GM18526 (cell line): Measurements from ENCODE around the gene TUFM.

Experiments
- POLR2A ChIP-seq: IDR thresholded peaks from 3 replicates; pipeline ENCODE4 v1.6.1; 2011; ENCODE audit not compliant: insufficient read length; ENCODE audit errors: extremely low read depth

TUFM gene

GRCh38 chr16:28858421-28858820 is 12.3 kb upstream of the TUFM start:
- TF ChIP-seq POLR2A = no peak

GRCh38 chr16:28846933-28847273 is 755 bp upstream of the TUFM start:
- TF ChIP-seq POLR2A = no peak

- TF ChIP-seq POLR2A = no peak
Observed at GRCh38 chr16:28845761-28846079, 428 bp downstream of the TUFM start.

GRCh38 chr16:28845293-28845692 is 855 bp downstream of the TUFM start:
- TF ChIP-seq POLR2A = no peak

GRCh38 chr16:28844226-28844885 is 1.8 kb downstream of the TUFM start:
- TF ChIP-seq POLR2A = no peak

GRCh38 chr16:28843766-28844165 is 2.4 kb downstream of the TUFM start:
- TF ChIP-seq POLR2A = no peak

- no peak for TF ChIP-seq POLR2A
Observed at GRCh38 chr16:28842696-28843095, 3.5 kb downstream of the TUFM start.

GRCh38 chr16:28839899-28840298 is 6.2 kb downstream of the TUFM start:
- no peak for TF ChIP-seq POLR2A

- no peak for TF ChIP-seq POLR2A
Observed at GRCh38 chr16:28839004-28839639, 7.0 kb downstream of the TUFM start.

GRCh38 chr16:28838558-28838918 is 7.6 kb downstream of the TUFM start:
- no peak for TF ChIP-seq POLR2A

- no peak for TF ChIP-seq POLR2A
Observed at GRCh38 chr16:28837672-28838557, 8.2 kb downstream of the TUFM start.

- no peak for TF ChIP-seq POLR2A
Observed at GRCh38 chr16:28836761-28837064, 9.4 kb downstream of the TUFM start.

GRCh38 chr16:28835864-28836760 is 10.0 kb downstream of the TUFM start:
- no peak for TF ChIP-seq POLR2A

GRCh38 chr16:28834873-28835863 is 11.0 kb downstream of the TUFM start:
- TF ChIP-seq POLR2A = no peak
